ENCODE results near the gene ARHGEF16.

GRCh38 chr1:3457910-3458883 is 3.7 kb downstream of the ARHGEF16 start:
- no peak for TF ChIP-seq CEBPB (IDR thresholded peaks at IDR 0.05)
- no peak for TF ChIP-seq RAD21 (IDR thresholded peaks at IDR 0.05; ENCODE audit: low read depth)
- no peak for TF ChIP-seq EP300 (IDR thresholded peaks at IDR 0.05; ENCODE audit: borderline replicate concordance)
- no peak for TF ChIP-seq YY1 (IDR thresholded peaks at IDR 0.05; ENCODE audit: low read depth)

All from Ishikawa (cell line).